ENCODE data around the gene PBX3. TPM values are rescaled to one million over a fixed set of nuclear protein-coding genes. Genes with fewer than 3 reads are reported as not detected.

PBX3 gene
- total RNA-seq, 6 experiments from 2014 or later = 13.0 to 20.2 (median 15.0) TPM

- intact Hi-C loops (cut with DNase I) = no loop called here
- ATAC-seq (no peak), DNase-seq (peak in 1 of 3 donors; percentile 29)
- Histone ChIP-seq H3K4me1 (peaks cover 0 to 28% (median 10%) of the 10 kb centered on the region in 4 donors), H3K4me3 (peak overlapping the region; percentile 66 to 81 (median 79)), H3K9me3 (no peaks in the 10 kb centered on the region), H3K27me3 (no peaks in the 10 kb centered on the region), H3K36me3 (no peaks in the 10 kb centered on the region), H3K27ac (peak overlapping the region; percentile 33 to 74 (median 68))
- 26% methylated on average over 18 of the region's 30 CpGs for WGBS (ENCODE audit: insufficient coverage, low coverage, low lambda C conversion rate, missing lambda C conversion rate)
- TF ChIP-seq CTCF (IDR thresholded peaks at IDR 0.05) = no peak
- no peak for TF ChIP-seq POLR2A (IDR thresholded peaks at IDR 0.05)
These were observed 1.4 kb downstream of the PBX3 start for GRCh38 chr9:125748446-125749099.

GRCh38 chr9:125749287-125749935, 2.2 kb downstream of the PBX3 start:
- H3K27ac ChIP-seq = peak overlapping the region; percentile 25 to 68 (median 33)
- no peaks in the 10 kb centered on the region for H3K9me3 ChIP-seq
- no peaks in the 10 kb centered on the region for H3K27me3 ChIP-seq
- H3K4me1 ChIP-seq = peaks cover 0 to 28% (median 10%) of the 10 kb centered on the region in 4 donors
- no peak for ATAC-seq
- peak overlapping the region in 1 of 3 donors; percentile 79 for H3K4me3 ChIP-seq
- TF ChIP-seq CTCF (IDR thresholded peaks at IDR 0.05) (no peak), POLR2A (IDR thresholded peaks at IDR 0.05) (no peak)
- no peaks in the 10 kb centered on the region for H3K36me3 ChIP-seq
- intact Hi-C loops (cut with DNase I) = no loop called here
- no peak for DNase-seq
- WGBS (ENCODE audit: insufficient coverage, low coverage, low lambda C conversion rate, missing lambda C conversion rate) = 21% methylated on average over 4 of the region's 4 CpGs

- DNase-seq (no peak), ATAC-seq (peak in 3 of 4 donors; percentile 3 to 22 (median 13))
- H3K36me3 ChIP-seq = no peaks in the 10 kb centered on the region
- TF ChIP-seq POLR2A (IDR thresholded peaks at IDR 0.05) (no peak), CTCF (IDR thresholded peaks at IDR 0.05) (no peak)
- H3K4me3 ChIP-seq = peak overlapping the region in 2 of 3 donors; percentile 7 to 29
- 28% methylated on average over 4 of the region's 4 CpGs for WGBS (ENCODE audit: insufficient coverage, low coverage, low lambda C conversion rate, missing lambda C conversion rate)
- H3K27ac ChIP-seq = peak overlapping the region in 2 of 3 donors; percentile 61 to 68
- H3K27me3 ChIP-seq = no peaks in the 10 kb centered on the region
- no peaks in the 10 kb centered on the region for H3K9me3 ChIP-seq
- intact Hi-C loops (cut with DNase I) = no loop called here
- H3K4me1 ChIP-seq = peaks cover 0 to 28% (median 10%) of the 10 kb centered on the region in 4 donors
These were observed 2.9 kb downstream of the PBX3 start for GRCh38 chr9:125749951-125750626.

- peak overlapping the region in 2 of 3 donors; percentile 7 to 29 for H3K4me3 ChIP-seq
- intact Hi-C loops (cut with DNase I) = no loop called here
- no peak for DNase-seq
- H3K9me3 ChIP-seq = no peaks in the 10 kb centered on the region
- no peaks in the 10 kb centered on the region for H3K36me3 ChIP-seq
- TF ChIP-seq CTCF (IDR thresholded peaks at IDR 0.05) = no peak
- no peak for TF ChIP-seq POLR2A (IDR thresholded peaks at IDR 0.05)
- WGBS (ENCODE audit: insufficient coverage, low coverage, low lambda C conversion rate, missing lambda C conversion rate) = 33% methylated on average over 6 of the region's 6 CpGs
- H3K27ac ChIP-seq = peak overlapping the region in 2 of 3 donors; percentile 61 to 68
- H3K4me1 ChIP-seq = peaks cover 0 to 31% (median 10%) of the 10 kb centered on the region in 4 donors
- no peak for ATAC-seq
- no peaks in the 10 kb centered on the region for H3K27me3 ChIP-seq
These were observed 3.4 kb downstream of the PBX3 start for GRCh38 chr9:125750627-125751011.
